Subcutaneous abdominal adipose tissue (tissue), 5 donors: ENCODE measurements around the gene FZD7.
A peak's percentile ranks its signal among the peaks of the same experiment; 100 is the strongest.

ENCODE experiments used
- H3K27ac ChIP-seq: one replicate; pipeline ENCODE4 v1.7.0; 2013; ENCODE audit warnings: low read depth, mild to moderate bottlenecking, inconsistent platforms, low read length, moderate library complexity
- H3K27me3 ChIP-seq, 5 donors: one replicate each; pipeline ENCODE4 v1.7.0; 2013; ENCODE audit warnings: low read length in 5 of 5, inconsistent platforms in 1 of 5; ENCODE audit not compliant: control insufficient read depth in 5 of 5, insufficient read depth in 4 of 5
- H3K36me3 ChIP-seq, 5 donors: one replicate each; pipeline ENCODE4 v1.7.0; 2013; ENCODE audit warnings: low read length in 5 of 5; ENCODE audit not compliant: control insufficient read depth in 5 of 5, insufficient read depth in 5 of 5
- H3K4me1 ChIP-seq, 5 donors: one replicate each; pipeline ENCODE4 v1.7.0; 2013; ENCODE audit warnings: low read length in 5 of 5, mild to moderate bottlenecking in 3 of 5, moderate library complexity in 1 of 5; ENCODE audit not compliant: control insufficient read depth in 5 of 5, insufficient read depth in 5 of 5
- H3K4me3 ChIP-seq, 5 donors: one replicate each; pipeline ENCODE4 v1.7.0; 2013; ENCODE audit warnings: low read length in 5 of 5, low read depth in 1 of 5
- H3K9ac ChIP-seq, 5 donors: one replicate each; pipeline ENCODE4 v1.7.0; 2013; ENCODE audit warnings: low read length in 5 of 5, mild to moderate bottlenecking in 4 of 5, moderate library complexity in 3 of 5
- H3K9me3 ChIP-seq, 5 donors: one replicate each; pipeline ENCODE4 v1.7.0; 2013; ENCODE audit warnings: low read length in 5 of 5; ENCODE audit not compliant: control insufficient read depth in 5 of 5
- donor health status: healthy.
- donor health status: healthy.
- donor health status: healthy.
- donor health status: healthy.
- donor health status: healthy.

The FZD7 gene

GRCh38 chr2:202023198-202023903, 10.3 kb upstream of the FZD7 start:
- peaks cover 0 to 6% (median 4%) of the 10 kb centered on the region in 5 donors for H3K27me3 ChIP-seq
- H3K4me3 ChIP-seq, result no peak overlapping the region
- H3K36me3 ChIP-seq, result no peaks in the 10 kb centered on the region
- H3K9me3 ChIP-seq, result no peaks in the 10 kb centered on the region
- H3K9ac ChIP-seq, result no peak overlapping the region
- no peaks in the 10 kb centered on the region for H3K4me1 ChIP-seq
- H3K27ac ChIP-seq, result no peak overlapping the region

DNA sequence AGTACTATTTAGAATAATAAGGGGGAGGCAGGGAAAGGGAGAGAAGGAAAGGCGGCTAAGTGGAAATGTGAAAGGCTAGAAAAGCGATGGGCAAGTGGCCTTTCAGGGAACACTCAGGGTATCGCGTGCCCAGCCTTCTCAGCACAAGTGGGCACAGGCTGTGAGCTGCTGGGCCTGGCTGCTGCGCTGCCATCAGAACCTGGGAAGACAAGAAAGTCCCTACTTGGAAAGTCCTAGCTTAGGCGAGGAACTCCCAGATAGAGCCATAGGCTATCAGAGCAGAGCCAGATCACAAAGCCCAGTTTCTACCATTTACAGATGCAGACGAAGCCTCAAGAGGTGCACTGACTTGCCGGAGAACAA, 9.8 kb upstream of the FZD7 start:
- H3K27ac ChIP-seq, result no peak overlapping the region
- H3K36me3 ChIP-seq, result no peaks in the 10 kb centered on the region
- H3K4me3 ChIP-seq, result no peak overlapping the region
- H3K27me3 ChIP-seq, result peaks cover 0 to 6% (median 4%) of the 10 kb centered on the region in 5 donors
- no peaks in the 10 kb centered on the region for H3K4me1 ChIP-seq
- H3K9me3 ChIP-seq, result no peaks in the 10 kb centered on the region
- no peak overlapping the region for H3K9ac ChIP-seq

- H3K4me3 ChIP-seq, result no peak overlapping the region
- H3K4me1 ChIP-seq, result no peaks in the 10 kb centered on the region
- no peaks in the 10 kb centered on the region for H3K9me3 ChIP-seq
- no peak overlapping the region for H3K9ac ChIP-seq
- H3K27ac ChIP-seq, result no peak overlapping the region
- H3K27me3 ChIP-seq, result peaks cover 0 to 7% (median 4%) of the 10 kb centered on the region in 5 donors
- no peaks in the 10 kb centered on the region for H3K36me3 ChIP-seq
Observed at GRCh38 chr2:202024871-202025270, 8.8 kb upstream of the FZD7 start.

GRCh38 chr2:202025816-202026215, 7.8 kb upstream of the FZD7 start:
- Histone ChIP-seq H3K4me3 (no peak overlapping the region), H3K36me3 (no peaks in the 10 kb centered on the region), H3K27ac (no peak overlapping the region), H3K4me1 (no peaks in the 10 kb centered on the region), H3K9ac (no peak overlapping the region), H3K9me3 (no peaks in the 10 kb centered on the region), H3K27me3 (peaks cover 0 to 7% (median 0%) of the 10 kb centered on the region in 5 donors)

- no peaks in the 10 kb centered on the region for H3K9me3 ChIP-seq
- no peak overlapping the region for H3K27ac ChIP-seq
- H3K36me3 ChIP-seq, result no peaks in the 10 kb centered on the region
- H3K4me3 ChIP-seq, result no peak overlapping the region
- no peak overlapping the region for H3K9ac ChIP-seq
- H3K27me3 ChIP-seq, result peaks cover 0 to 7% (median 0%) of the 10 kb centered on the region in 5 donors
- no peaks in the 10 kb centered on the region for H3K4me1 ChIP-seq
Observed at GRCh38 chr2:202026507-202026906, 7.1 kb upstream of the FZD7 start.

DNA sequence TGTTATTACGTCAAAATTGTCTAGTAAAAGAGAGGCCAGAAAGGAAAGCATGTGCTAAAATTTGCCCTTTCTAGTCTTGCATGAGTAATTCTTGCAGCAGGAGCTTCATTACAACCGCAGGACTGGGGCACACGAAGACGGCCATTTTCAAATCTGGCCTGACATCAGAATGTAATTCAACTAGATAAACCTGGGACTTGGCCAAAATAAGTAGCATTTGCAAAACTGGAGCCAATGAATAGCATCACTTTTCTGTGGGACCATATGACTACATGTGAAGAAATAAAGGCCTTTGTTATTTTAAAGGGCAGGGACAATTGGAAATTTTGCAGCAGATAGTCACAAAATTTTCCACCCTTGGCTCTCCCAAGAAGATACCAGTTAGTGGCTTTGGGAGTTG, 3.0 kb upstream of the FZD7 start:
- Histone ChIP-seq H3K4me3 (no peak overlapping the region), H3K4me1 (peaks cover 0 to 33% (median 26%) of the 10 kb centered on the region in 5 donors), H3K9me3 (peaks cover 0 to 5% (median 2%) of the 10 kb centered on the region in 5 donors), H3K36me3 (no peaks in the 10 kb centered on the region), H3K27ac (no peak overlapping the region), H3K27me3 (peaks cover 0 to 19% (median 11%) of the 10 kb centered on the region in 5 donors), H3K9ac (no peak overlapping the region)

DNA sequence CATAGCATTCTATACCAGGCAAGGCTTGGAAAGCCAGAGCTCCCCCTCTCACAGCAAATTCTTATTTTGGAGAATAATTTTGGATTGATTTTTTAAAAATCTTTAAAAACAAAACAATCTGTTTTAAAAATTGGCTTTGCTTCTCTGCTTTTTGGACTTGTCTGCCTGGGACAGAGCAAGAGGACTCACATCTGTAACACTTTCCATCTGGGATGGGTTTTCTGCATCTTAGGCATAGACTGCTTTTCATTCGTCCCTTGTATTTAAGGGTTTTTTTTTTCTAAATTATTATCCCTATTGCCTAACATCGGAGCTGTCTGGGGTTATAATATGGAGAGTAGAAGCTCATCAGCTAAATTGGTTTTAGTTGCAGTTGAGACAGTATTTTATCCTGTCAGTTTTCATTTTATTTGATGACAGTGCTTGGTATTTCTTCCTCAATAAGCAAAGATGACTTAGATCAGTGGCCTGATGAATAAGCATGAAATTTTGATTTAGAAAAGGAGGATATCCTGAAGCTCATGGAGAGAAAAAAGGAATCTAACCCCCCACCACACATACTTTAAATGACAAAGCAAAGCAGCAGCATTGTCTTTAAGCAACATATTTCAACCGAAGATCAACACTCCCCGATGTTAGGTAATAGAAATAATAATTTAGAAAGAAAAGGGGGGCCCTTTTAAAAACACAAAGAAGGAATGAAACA, 2.3 kb upstream of the FZD7 start:
- Histone ChIP-seq H3K27me3 (peaks cover 6 to 26% (median 17%) of the 10 kb centered on the region in 5 donors), H3K4me3 (no peak overlapping the region), H3K9me3 (peaks cover 0 to 8% (median 4%) of the 10 kb centered on the region in 5 donors), H3K36me3 (no peaks in the 10 kb centered on the region), H3K27ac (no peak overlapping the region), H3K9ac (no peak overlapping the region), H3K4me1 (peaks cover 0 to 38% (median 30%) of the 10 kb centered on the region in 5 donors)

- Histone ChIP-seq H3K27me3 (peaks cover 12 to 34% (median 27%) of the 10 kb centered on the region in 5 donors), H3K4me3 (peak overlapping the region; percentile 66 to 91 (median 83)), H3K36me3 (no peaks in the 10 kb centered on the region), H3K9ac (peak overlapping the region in 4 of 5 donors; percentile 60 to 83 (median 70)), H3K4me1 (peaks cover 0 to 46% (median 37%) of the 10 kb centered on the region in 5 donors), H3K27ac (peak overlapping the region; percentile 46), H3K9me3 (peaks cover 0 to 8% (median 4%) of the 10 kb centered on the region in 5 donors)
Observed at GRCh38 chr2:202032846-202033316, 774 bp upstream of the FZD7 start.

GRCh38 chr2:202034249-202035088, 814 bp downstream of the FZD7 start:
- H3K4me3 ChIP-seq, result peak overlapping the region in 4 of 5 donors; percentile 66 to 74 (median 71)
- peaks cover 0 to 8% (median 4%) of the 10 kb centered on the region in 5 donors for H3K9me3 ChIP-seq
- H3K36me3 ChIP-seq, result no peaks in the 10 kb centered on the region
- H3K9ac ChIP-seq, result peak overlapping the region in 4 of 5 donors; percentile 37 to 64 (median 42)
- peaks cover 21 to 46% (median 30%) of the 10 kb centered on the region in 5 donors for H3K27me3 ChIP-seq
- peaks cover 0 to 47% (median 46%) of the 10 kb centered on the region in 5 donors for H3K4me1 ChIP-seq
- H3K27ac ChIP-seq, result peak overlapping the region; percentile 72
